GM19238 (cell line): Measurements from ENCODE around the gene CXCR5.

Experiments used
- DNase-seq: peaks from one replicate; pipeline ENCODE4 v3.0.0; 2011; ENCODE audit warnings: low spot score; ENCODE audit not compliant: insufficient read length

The CXCR5 gene

GRCh38 chr11:118898400-118899295 is 15.0 kb downstream of the CXCR5 start:
- no peak for DNase-seq

- DNase-seq, result no peak
Observed at GRCh38 chr11:118899296-118899688, 15.6 kb downstream of the CXCR5 start.

- DNase-seq, result no peak
Observed at GRCh38 chr11:118899706-118900360, 16.1 kb downstream of the CXCR5 start.

GRCh38 chr11:118900535-118901384 is 17.1 kb downstream of the CXCR5 start:
- no peak for DNase-seq

GRCh38 chr11:118901494-118902335 is 18.0 kb downstream of the CXCR5 start:
- DNase-seq, result no peak

GRCh38 chr11:118902336-118903203 is 18.9 kb downstream of the CXCR5 start:
- DNase-seq, result no peak

- DNase-seq, result no peak
Observed at GRCh38 chr11:118903204-118904015, 19.7 kb downstream of the CXCR5 start.

GRCh38 chr11:118907051-118908042 is 23.7 kb downstream of the CXCR5 start:
- DNase-seq, result peak; percentile 90

- no peak for DNase-seq
Observed at GRCh38 chr11:118908264-118908663, 24.6 kb downstream of the CXCR5 start.

GRCh38 chr11:118908901-118909618 is 25.4 kb downstream of the CXCR5 start:
- DNase-seq, result no peak

- no peak for DNase-seq
Observed at GRCh38 chr11:118909619-118910308, 26.1 kb downstream of the CXCR5 start.

GRCh38 chr11:118910309-118911112 is 26.8 kb downstream of the CXCR5 start:
- DNase-seq, result no peak

GRCh38 chr11:118911113-118911879 is 27.6 kb downstream of the CXCR5 start:
- DNase-seq, result no peak

- DNase-seq, result no peak
Observed at GRCh38 chr11:118911880-118912741, 28.4 kb downstream of the CXCR5 start.
